WTC11 (cell line): ENCODE results near the gene ULK4. TPM values are rescaled to one million over a fixed set of nuclear protein-coding genes. Genes with fewer than 3 reads are reported as not detected.

ENCODE experiments used
- ATAC-seq: fragments of 200-7000 bp; cut with Tn5 transposase; 2 replicates; pipeline ENCODE4 v1.10.0; 2021; ENCODE audit warnings: mild to moderate bottlenecking, moderate library complexity
- CTCF ChIA-PET: fragments of 300-600 bp; sonication (Branson Sonifier 250); formaldehyde crosslinking; loops from one replicate; lab custom pipeline; 2021; ENCODE audit warnings: antibody characterized with exemption; lab: Charles Lee
- POLR2A ChIA-PET: fragments of 350-600 bp; sonication (Branson Sonifier 250); formaldehyde crosslinking; loops from one replicate; lab custom pipeline; 2021; ENCODE audit warnings: antibody characterized with exemption; lab: Charles Lee
- DNase-seq: peaks from one replicate; pipeline ENCODE4 v3.0.0; 2021; ENCODE audit warnings: low spot score
- H3K27ac Mint-ChIP-seq: 2 replicates; pipeline ENCODE4 v1.8.0; 2021; ENCODE audit warnings: mixed read lengths
- H3K27me3 Mint-ChIP-seq: 2 replicates; pipeline ENCODE4 v1.8.0; 2021; ENCODE audit warnings: low read depth, mild to moderate bottlenecking, moderate library complexity, mixed read lengths
- H3K36me3 Mint-ChIP-seq: 2 replicates; pipeline ENCODE4 v1.8.0; 2021; ENCODE audit warnings: mixed read lengths
- H3K4me1 Mint-ChIP-seq: 2 replicates; pipeline ENCODE4 v1.8.0; 2022; ENCODE audit warnings: mixed read lengths
- H3K4me3 Mint-ChIP-seq: 2 replicates; pipeline ENCODE4 v1.8.0; 2021; ENCODE audit warnings: mild to moderate bottlenecking, moderate library complexity, mixed read lengths
- H3K9me3 Mint-ChIP-seq: 2 replicates; pipeline ENCODE4 v1.8.0; 2021; ENCODE audit warnings: mixed read lengths
- AR ChIP-seq: fragments of 250-450 bp; sonication (Bioruptor Pico); IDR thresholded peaks from 2 replicates; pipeline ENCODE4 v1.9.0; 2021; ENCODE audit warnings: mild to moderate bottlenecking
- ATF1 ChIP-seq: sonication (generic); formaldehyde crosslinking; IDR thresholded peaks from 2 replicates; pipeline ENCODE4 v1.8.1; 2023; ENCODE audit warnings: mild to moderate bottlenecking, moderate library complexity, missing genetic modification reagents
- E2F5 ChIP-seq: sonication (generic); formaldehyde crosslinking; IDR thresholded peaks from 2 replicates; pipeline ENCODE4 v1.8.1; 2022; ENCODE audit warnings: mild to moderate bottlenecking, moderate library complexity, missing genetic modification reagents
- ESRRA ChIP-seq: sonication (generic); formaldehyde crosslinking; IDR thresholded peaks from 2 replicates; pipeline ENCODE4 v1.8.1; 2022; ENCODE audit warnings: mild to moderate bottlenecking, missing genetic modification reagents, borderline replicate concordance
- ETV6 ChIP-seq: sonication (generic); formaldehyde crosslinking; IDR thresholded peaks from 2 replicates; pipeline ENCODE4 v1.8.1; 2022; ENCODE audit warnings: mild to moderate bottlenecking, missing genetic modification reagents
- GABPB1 ChIP-seq: sonication (generic); formaldehyde crosslinking; IDR thresholded peaks from 2 replicates; pipeline ENCODE4 v1.8.1; 2023; ENCODE audit warnings: mild to moderate bottlenecking, missing genetic modification reagents
- HMGA2 ChIP-seq: fragments of 250-450 bp; sonication (Bioruptor Pico); IDR thresholded peaks from 2 replicates; pipeline ENCODE4 v1.4.0; 2021; ENCODE audit warnings: mild to moderate bottlenecking, moderate library complexity
- MXD4 ChIP-seq: fragments of 250-450 bp; sonication (Bioruptor Pico); IDR thresholded peaks from 2 replicates; pipeline ENCODE4 v1.8.0; 2021; ENCODE audit warnings: mild to moderate bottlenecking, moderate library complexity, borderline replicate concordance
- NFATC4 ChIP-seq: fragments of 250-450 bp; sonication (Bioruptor Pico); IDR thresholded peaks from 2 replicates; pipeline ENCODE4 v1.9.0; 2021; ENCODE audit warnings: mild to moderate bottlenecking
- NFYB ChIP-seq: sonication (generic); formaldehyde crosslinking; conservative IDR thresholded peaks from 2 replicates; pipeline ENCODE4 v1.8.0; 2022; ENCODE audit warnings: low read depth, missing genetic modification reagents
- SMAD3 ChIP-seq: sonication (generic); formaldehyde crosslinking; IDR thresholded peaks from 2 replicates; pipeline ENCODE4 v1.8.0; 2022; ENCODE audit warnings: missing genetic modification reagents, mild to moderate bottlenecking, borderline replicate concordance
- SP1 ChIP-seq: sonication (generic); formaldehyde crosslinking; conservative IDR thresholded peaks from 2 replicates; pipeline ENCODE4 v1.8.1; 2022; ENCODE audit warnings: missing genetic modification reagents
- TEAD1 ChIP-seq: sonication (generic); formaldehyde crosslinking; IDR thresholded peaks from 2 replicates; pipeline ENCODE4 v1.8.0; 2022; ENCODE audit warnings: mild to moderate bottlenecking, missing genetic modification reagents
- USF2 ChIP-seq: sonication (generic); formaldehyde crosslinking; IDR thresholded peaks from 2 replicates; pipeline ENCODE4 v1.8.1; 2023; ENCODE audit warnings: mild to moderate bottlenecking, missing genetic modification reagents, moderate library complexity
- ZBTB43 ChIP-seq: sonication (generic); formaldehyde crosslinking; IDR thresholded peaks from 2 replicates; pipeline ENCODE4 v1.8.1; 2023; ENCODE audit warnings: mild to moderate bottlenecking, missing genetic modification reagents
- ZNF219 ChIP-seq: sonication (generic); formaldehyde crosslinking; IDR thresholded peaks from 2 replicates; pipeline ENCODE4 v1.8.0; 2023; ENCODE audit warnings: missing genetic modification reagents, mild to moderate bottlenecking, borderline replicate concordance
- ZNF281 ChIP-seq: sonication (generic); formaldehyde crosslinking; IDR thresholded peaks from 2 replicates; pipeline ENCODE4 v1.8.0; 2023; ENCODE audit warnings: mild to moderate bottlenecking, missing genetic modification reagents
- ZNF396 ChIP-seq: fragments of 250-450 bp; sonication (Bioruptor Pico); IDR thresholded peaks from 2 replicates; pipeline ENCODE4 v1.8.0; 2021; ENCODE audit warnings: mild to moderate bottlenecking, moderate library complexity, borderline replicate concordance
- ZNF423 ChIP-seq: fragments of 250-450 bp; sonication (Bioruptor Pico); IDR thresholded peaks from 2 replicates; pipeline ENCODE4 v2.1.2; 2022; ENCODE audit warnings: mild to moderate bottlenecking, moderate library complexity
- ZNF512 ChIP-seq: sonication (generic); formaldehyde crosslinking; IDR thresholded peaks from 2 replicates; pipeline ENCODE4 v1.8.1; 2022; ENCODE audit warnings: missing genetic modification reagents, borderline replicate concordance
- total RNA-seq: library from RNA; stranded (reverse); gene quantifications from 3 replicates; pipeline ENCODE4 v1.2.3, GENCODE V29; 2021

Gene ULK4
- total RNA-seq, 1 experiment from 2014 or later: 9.2 TPM

GRCh38 chr3:41974223-41974622, 12.3 kb upstream of the ULK4 start:
- H3K9me3 Mint-ChIP-seq: no peaks in the 10 kb centered on the region
- ATAC-seq: no peak
- POLR2A ChIA-PET: no interaction called here
- no peaks in the 10 kb centered on the region for H3K36me3 Mint-ChIP-seq
- no peak overlapping the region for H3K4me3 Mint-ChIP-seq
- no peaks in the 10 kb centered on the region for H3K4me1 Mint-ChIP-seq
- CTCF ChIA-PET: no interaction called here
- DNase-seq: no peak
- TF ChIP-seq ATF1 (CRISPR knock-in tag) (no peak), GABPB1 (CRISPR knock-in tag) (0 out of 2 replicates have a peak, but pooled peaks have one; percentile 28)
- no peaks in the 10 kb centered on the region for H3K27me3 Mint-ChIP-seq
- H3K27ac Mint-ChIP-seq: no peak overlapping the region

GRCh38 chr3:41972802-41973201, 10.9 kb upstream of the ULK4 start:
- H3K4me3 Mint-ChIP-seq: no peak overlapping the region
- no peak overlapping the region for H3K27ac Mint-ChIP-seq

GRCh38 chr3:41966206-41966605, 4.3 kb upstream of the ULK4 start:
- Mint-ChIP-seq H3K4me1 (peaks cover 14% of the 10 kb centered on the region), H3K27me3 (no peaks in the 10 kb centered on the region), H3K27ac (no peak overlapping the region), H3K9me3 (peaks cover 4% of the 10 kb centered on the region), H3K4me3 (no peak overlapping the region), H3K36me3 (no peaks in the 10 kb centered on the region)
- ChIA-PET CTCF (no interaction called here), POLR2A (no interaction called here)
- DNase-seq: no peak
- no peak for ATAC-seq
- TF ChIP-seq E2F5 (CRISPR knock-in tag): no peak
- TF ChIP-seq ZNF281: no peak
- no peak for TF ChIP-seq TEAD1 (CRISPR knock-in tag)
- TF ChIP-seq ETV6 (CRISPR knock-in tag): no peak
- no peak for TF ChIP-seq ZNF423
- TF ChIP-seq ZNF219 (CRISPR knock-in tag): no peak
- TF ChIP-seq ESRRA (CRISPR knock-in tag): no peak
- no peak for TF ChIP-seq MXD4 (CRISPR knock-in tag)
- TF ChIP-seq AR (CRISPR knock-in tag): no peak
- no peak for TF ChIP-seq ZNF396 (CRISPR knock-in tag)
- no peak for TF ChIP-seq ZNF512 (CRISPR knock-in tag)
- TF ChIP-seq NFATC4 (CRISPR knock-in tag): no peak
- no peak for TF ChIP-seq USF2 (CRISPR knock-in tag)
- no peak for TF ChIP-seq SMAD3 (CRISPR knock-in tag)
- TF ChIP-seq ZBTB43 (CRISPR knock-in tag): no peak
- no peak for TF ChIP-seq SP1 (CRISPR knock-in tag)

More at GRCh38 chr3:41972802-41973201, 10.9 kb upstream of the ULK4 start:
- ChIA-PET POLR2A (no interaction called here), CTCF (no interaction called here)
- H3K9me3 Mint-ChIP-seq: no peaks in the 10 kb centered on the region
- no peaks in the 10 kb centered on the region for H3K4me1 Mint-ChIP-seq
- H3K27me3 Mint-ChIP-seq: no peaks in the 10 kb centered on the region
- no peaks in the 10 kb centered on the region for H3K36me3 Mint-ChIP-seq
- ATAC-seq: no peak
- TF ChIP-seq NFYB (no peak), HMGA2 (CRISPR knock-in tag) (no peak)
- DNase-seq: no peak
